Esophagus muscularis mucosa (tissue), 4 donors: ENCODE results near the gene MAP3K3.

Experiments
- CTCF ChIP-seq, 3 experiments: fragments of 200-600 bp in 2 of 3; fragments of 450-650 bp in 1 of 3; sonication (generic) in 2 of 3; IDR thresholded peaks; one replicate each; pipeline ENCODE4 v1.5.1; 2017 to 2019; ENCODE audit warnings: antibody characterized with exemption in 3 of 3, mild to moderate bottlenecking in 2 of 3, moderate library complexity in 1 of 3
- EP300 ChIP-seq: sonication (generic); formaldehyde crosslinking; IDR thresholded peaks from one replicate; pipeline ENCODE4 v1.6.1; 2017; ENCODE audit warnings: antibody characterized with exemption
- POLR2A ChIP-seq: fragments of 450-650 bp; IDR thresholded peaks from one replicate; pipeline ENCODE4 v1.6.1; 2017; ENCODE audit warnings: antibody characterized with exemption, moderate library complexity, mild to moderate bottlenecking, low read depth
- POLR2AphosphoS5 ChIP-seq, 2 donors: sonication (generic); formaldehyde crosslinking; IDR thresholded peaks; one replicate each; pipeline ENCODE4 v1.6.1; 2017; ENCODE audit warnings: antibody characterized with exemption in 2 of 2

DNA sequence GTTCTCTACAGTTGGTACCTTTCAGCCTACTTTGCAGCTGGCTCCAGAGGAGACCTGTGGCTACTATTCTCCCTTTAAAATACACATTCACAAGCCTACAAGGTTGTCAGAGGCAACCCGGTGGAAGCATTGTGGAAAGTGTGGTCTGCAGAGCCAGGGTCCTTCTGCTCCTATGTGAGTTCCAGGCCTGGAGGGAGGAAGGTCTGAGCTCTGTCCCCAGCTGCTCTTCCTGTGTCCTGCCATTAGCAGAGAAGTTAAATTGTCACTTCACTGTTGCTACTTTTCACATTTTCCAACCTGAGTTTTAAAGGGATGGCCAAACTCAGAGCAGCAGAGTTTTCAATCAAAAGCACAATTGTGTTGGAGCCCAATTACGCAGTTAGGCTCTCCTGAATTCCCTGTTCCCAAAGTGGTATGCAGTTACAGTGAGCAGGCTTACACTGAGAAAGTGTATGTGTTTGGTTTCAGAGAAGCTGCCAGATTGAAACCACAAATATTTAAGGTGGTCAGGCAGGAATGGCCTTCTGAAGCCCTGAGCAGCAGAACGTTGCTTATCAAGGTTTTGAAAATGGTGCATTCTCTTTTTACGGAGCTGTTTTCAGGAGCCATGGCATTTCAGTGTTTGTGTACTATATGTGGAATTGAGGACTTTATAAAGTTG lies 25.0 kb downstream of the MAP3K3 start:
- TF ChIP-seq POLR2AphosphoS5 (IDR thresholded peaks at IDR 0.05): no peak
- no peak for TF ChIP-seq CTCF (IDR thresholded peaks at IDR 0.05)
- TF ChIP-seq POLR2A: no peak
- no peak for TF ChIP-seq EP300
